ENCODE measurements around the gene IL1RAPL2.
"Not testable (repeated sequence)": the region's sequence is repeated elsewhere in the genome, so short reads cannot be mapped to it uniquely, and the experiment has no call there.

The IL1RAPL2 gene

GRCh38 chrX:105636667-105637066 lies 1070.7 kb downstream of the IL1RAPL2 start:
- peak; percentile 62 for DNase-seq

GRCh38 chrX:105645667-105646357 lies 1079.8 kb downstream of the IL1RAPL2 start:
- no peak for DNase-seq

- no peak for DNase-seq
Observed at GRCh38 chrX:105646592-105647372, 1080.8 kb downstream of the IL1RAPL2 start.

GRCh38 chrX:105647749-105648148 lies 1081.8 kb downstream of the IL1RAPL2 start:
- no peak for DNase-seq

- DNase-seq = no peak
Observed at GRCh38 chrX:105648732-105649131, 1082.7 kb downstream of the IL1RAPL2 start.

GRCh38 chrX:105650577-105650976 lies 1084.6 kb downstream of the IL1RAPL2 start:
- DNase-seq = no peak

- DNase-seq = no peak
Observed at GRCh38 chrX:105650986-105651385, 1085.0 kb downstream of the IL1RAPL2 start.

GRCh38 chrX:105653891-105654290 lies 1087.9 kb downstream of the IL1RAPL2 start:
- no peak for DNase-seq

- no peak for DNase-seq
Observed at GRCh38 chrX:105658136-105658535, 1092.1 kb downstream of the IL1RAPL2 start.

GRCh38 chrX:105662248-105662647 lies 1096.2 kb downstream of the IL1RAPL2 start:
- peak; percentile 39 for DNase-seq

GRCh38 chrX:105664243-105664642 lies 1098.2 kb downstream of the IL1RAPL2 start:
- DNase-seq = no peak

GRCh38 chrX:105684288-105684687 lies 1118.3 kb downstream of the IL1RAPL2 start:
- not testable (repeated sequence) for DNase-seq

- no peak for DNase-seq
Observed at GRCh38 chrX:105694839-105695238, 1128.8 kb downstream of the IL1RAPL2 start.

GRCh38 chrX:105695451-105695850 lies 1129.5 kb downstream of the IL1RAPL2 start:
- DNase-seq = peak; percentile 10

GRCh38 chrX:105696870-105697269 lies 1130.9 kb downstream of the IL1RAPL2 start:
- DNase-seq = no peak

GRCh38 chrX:105697984-105698781 lies 1132.2 kb downstream of the IL1RAPL2 start:
- no peak for DNase-seq

GRCh38 chrX:105700331-105700730 lies 1134.3 kb downstream of the IL1RAPL2 start:
- DNase-seq = no peak

- peak; percentile 37 for DNase-seq
Observed at GRCh38 chrX:105701310-105702052, 1135.5 kb downstream of the IL1RAPL2 start.

GRCh38 chrX:105703876-105704275 lies 1137.9 kb downstream of the IL1RAPL2 start:
- DNase-seq = no peak

GRCh38 chrX:105706041-105706440 lies 1140.0 kb downstream of the IL1RAPL2 start:
- DNase-seq = no peak

GRCh38 chrX:105711805-105712204 lies 1145.8 kb downstream of the IL1RAPL2 start:
- no peak for DNase-seq

GRCh38 chrX:105715746-105716145 lies 1149.7 kb downstream of the IL1RAPL2 start:
- no peak for DNase-seq
